Breast epithelium (tissue), 4 donors: ENCODE data around the gene WDSUB1. TPM values are rescaled to one million over a fixed set of nuclear protein-coding genes. Genes with fewer than 3 reads are reported as not detected.

ENCODE experiments used
- DNase-seq, 2 donors: peaks; one replicate each; pipeline ENCODE4 v3.0.0-alpha.2; 2019; ENCODE audit warnings: low spot score in 2 of 2
- H3K27ac ChIP-seq, 2 donors: fragments of 200-600 bp; sonication (generic) in 1 of 2; one replicate each; pipeline ENCODE4 v1.5.1; 2016 to 2019; ENCODE audit warnings: mild to moderate bottlenecking in 1 of 2
- H3K27me3 ChIP-seq, 2 donors: fragments of 200-600 bp; sonication (generic) in 1 of 2; one replicate each; pipeline versions ENCODE4 v1.5.1 to v1.6.0; 2017 to 2019; ENCODE audit warnings: control low read depth in 1 of 2, mild to moderate bottlenecking in 1 of 2
- H3K36me3 ChIP-seq: fragments of 200-600 bp; one replicate; pipeline ENCODE4 v1.5.1; 2019
- H3K4me1 ChIP-seq, 2 donors: fragments of 200-600 bp; sonication (generic); one replicate each; pipeline ENCODE4 v1.5.1; 2016 to 2019; ENCODE audit warnings: control low read depth in 1 of 2
- H3K4me3 ChIP-seq, 3 donors: fragments of 200-600 bp; sonication (generic); 1 replicate in 2 of 3; 2 replicates in 1 of 3; pipeline ENCODE4 v1.5.1; 2016 to 2019; ENCODE audit warnings: mild to moderate bottlenecking in 3 of 3, moderate library complexity in 2 of 3
- H3K9me3 ChIP-seq, 2 donors: fragments of 200-600 bp; sonication (generic) in 1 of 2; one replicate each; pipeline ENCODE4 v1.5.1; 2016 to 2019; ENCODE audit warnings: control low read depth in 1 of 2
- POLR2A ChIP-seq: fragments of 450-650 bp; IDR thresholded peaks from one replicate; pipeline ENCODE4 v1.6.1; 2016; ENCODE audit warnings: antibody characterized with exemption, mild to moderate bottlenecking, moderate library complexity
- POLR2AphosphoS5 ChIP-seq, 3 donors: sonication (generic); formaldehyde crosslinking; IDR thresholded peaks; one replicate each; pipeline ENCODE4 v1.6.1; 2017; ENCODE audit warnings: antibody characterized with exemption in 3 of 3
- intact Hi-C: fragments of 100-400 bp; cut with DNase I; formaldehyde crosslinking; loops from one replicate; pipeline ENCODE4 v1.15.1; 2023; ENCODE audit warnings: low total_unique reads
- total RNA-seq, 3 donors: library from RNA; depleted of rRNA; stranded (reverse); fragments of >200 nt; gene quantifications; one replicate each; pipeline ENCODE4 v1.1.0, GENCODE V29; 2016
- TF ChIP-seq, protein P1 (sequence below), 3 donors: fragments of 450-650 bp; IDR thresholded peaks; one replicate each; pipeline ENCODE4 v1.5.1; 2016 to 2017; ENCODE audit warnings: antibody characterized with exemption in 3 of 3, mild to moderate bottlenecking in 3 of 3, moderate library complexity in 3 of 3

Gene WDSUB1
- total RNA-seq, 3 donors from 2014 or later, result 8.2 to 14.3 (median 8.8) TPM

DNA sequence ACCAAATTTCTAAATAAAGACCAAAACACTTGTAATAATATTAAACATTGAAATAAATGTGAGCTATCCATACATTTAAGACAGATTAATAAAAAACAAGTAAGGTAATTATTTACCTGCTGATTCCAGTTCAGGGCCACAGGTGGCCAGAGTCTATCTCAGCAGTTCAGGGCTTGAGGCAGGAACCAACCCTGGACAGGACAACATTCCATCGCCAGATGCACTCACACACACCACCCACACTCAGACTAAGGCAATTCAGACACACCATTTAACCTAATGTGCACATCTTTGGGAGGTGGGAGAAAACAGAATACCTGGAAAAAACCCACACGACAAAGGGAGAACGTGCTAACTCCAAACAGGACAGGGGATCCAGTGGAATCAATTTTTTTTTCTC is 14.1 kb upstream of the WDSUB1 start:
- intact Hi-C loops, result no loop called here
- H3K4me1 ChIP-seq, result no peaks in the 10 kb centered on the region
- no peak for DNase-seq
- H3K27ac ChIP-seq, result peak overlapping the region in 1 of 2 donors; percentile 35
- H3K4me3 ChIP-seq, result no peak overlapping the region
- H3K9me3 ChIP-seq, result no peaks in the 10 kb centered on the region
- no peaks in the 10 kb centered on the region for H3K27me3 ChIP-seq
- no peak for TF ChIP-seq POLR2A
- TF ChIP-seq, protein P1, sequence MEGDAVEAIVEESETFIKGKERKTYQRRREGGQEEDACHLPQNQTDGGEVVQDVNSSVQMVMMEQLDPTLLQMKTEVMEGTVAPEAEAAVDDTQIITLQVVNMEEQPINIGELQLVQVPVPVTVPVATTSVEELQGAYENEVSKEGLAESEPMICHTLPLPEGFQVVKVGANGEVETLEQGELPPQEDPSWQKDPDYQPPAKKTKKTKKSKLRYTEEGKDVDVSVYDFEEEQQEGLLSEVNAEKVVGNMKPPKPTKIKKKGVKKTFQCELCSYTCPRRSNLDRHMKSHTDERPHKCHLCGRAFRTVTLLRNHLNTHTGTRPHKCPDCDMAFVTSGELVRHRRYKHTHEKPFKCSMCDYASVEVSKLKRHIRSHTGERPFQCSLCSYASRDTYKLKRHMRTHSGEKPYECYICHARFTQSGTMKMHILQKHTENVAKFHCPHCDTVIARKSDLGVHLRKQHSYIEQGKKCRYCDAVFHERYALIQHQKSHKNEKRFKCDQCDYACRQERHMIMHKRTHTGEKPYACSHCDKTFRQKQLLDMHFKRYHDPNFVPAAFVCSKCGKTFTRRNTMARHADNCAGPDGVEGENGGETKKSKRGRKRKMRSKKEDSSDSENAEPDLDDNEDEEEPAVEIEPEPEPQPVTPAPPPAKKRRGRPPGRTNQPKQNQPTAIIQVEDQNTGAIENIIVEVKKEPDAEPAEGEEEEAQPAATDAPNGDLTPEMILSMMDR (IDR thresholded peaks at IDR 0.05), result no peak
- no peak for TF ChIP-seq POLR2AphosphoS5 (IDR thresholded peaks at IDR 0.05)
- no peaks in the 10 kb centered on the region for H3K36me3 ChIP-seq

DNA sequence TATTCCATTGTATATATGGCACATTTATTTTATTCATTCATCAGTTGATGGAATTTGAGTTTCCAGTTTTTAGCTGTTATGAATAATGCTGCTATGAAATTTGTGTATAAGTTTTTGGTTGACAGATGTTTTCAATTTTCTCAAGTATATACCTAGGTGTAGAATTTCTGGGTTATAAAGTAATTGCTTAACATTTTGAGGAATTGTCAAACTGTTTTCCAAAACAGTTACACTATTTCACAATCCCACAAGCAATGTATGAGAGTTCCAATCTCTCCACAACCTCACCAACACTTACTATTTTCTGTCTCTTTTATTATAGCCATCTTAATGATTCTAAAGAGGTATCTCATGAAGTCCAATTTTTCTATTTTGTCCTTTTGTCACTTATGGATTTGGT is 12.5 kb upstream of the WDSUB1 start:
- no peak for DNase-seq
- no peak overlapping the region for H3K4me3 ChIP-seq
- intact Hi-C loops, result no loop called here
- H3K27me3 ChIP-seq, result no peaks in the 10 kb centered on the region
- H3K27ac ChIP-seq, result no peak overlapping the region
- H3K36me3 ChIP-seq, result no peaks in the 10 kb centered on the region
- H3K9me3 ChIP-seq, result no peaks in the 10 kb centered on the region
- no peaks in the 10 kb centered on the region for H3K4me1 ChIP-seq
- TF ChIP-seq POLR2A (no peak), POLR2AphosphoS5 (IDR thresholded peaks at IDR 0.05) (no peak)
- TF ChIP-seq, protein P1 (IDR thresholded peaks at IDR 0.05), result no peak

DNA sequence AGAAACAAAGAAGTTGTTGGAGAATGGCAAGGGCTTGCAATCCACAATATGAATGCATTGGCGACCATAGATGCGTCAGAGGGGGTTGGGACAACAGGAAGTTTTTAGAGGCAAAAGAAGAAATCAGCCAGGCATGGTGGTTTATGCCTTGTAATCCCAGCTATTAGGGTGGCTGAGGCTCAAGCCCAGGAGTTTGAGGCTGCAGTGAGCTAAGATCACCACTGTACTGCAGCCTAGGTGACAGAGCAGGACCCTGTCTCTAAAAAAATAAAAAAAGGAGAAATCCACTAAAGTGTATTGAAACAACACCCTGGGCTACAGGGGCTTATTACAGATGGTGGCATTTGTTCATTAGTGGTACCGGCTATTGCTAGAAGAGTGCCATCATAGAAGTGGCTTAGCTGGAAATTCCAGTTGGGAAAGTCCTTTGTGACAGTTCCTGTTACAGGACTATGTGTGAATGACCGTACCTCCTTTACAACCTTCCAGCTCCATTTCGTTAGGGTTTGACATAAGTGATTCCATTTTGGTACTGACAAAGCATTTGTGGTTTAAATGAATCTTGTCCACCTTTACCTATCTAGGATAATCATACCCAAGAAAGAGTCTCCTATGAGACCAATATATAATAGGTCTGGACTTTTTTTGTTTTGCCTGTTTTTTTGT is 10.7 kb upstream of the WDSUB1 start:
- no peaks in the 10 kb centered on the region for H3K36me3 ChIP-seq
- no peaks in the 10 kb centered on the region for H3K4me1 ChIP-seq
- H3K27me3 ChIP-seq, result no peaks in the 10 kb centered on the region
- H3K9me3 ChIP-seq, result no peaks in the 10 kb centered on the region
- TF ChIP-seq, protein P1 (IDR thresholded peaks at IDR 0.05), result no peak
- TF ChIP-seq POLR2AphosphoS5 (IDR thresholded peaks at IDR 0.05) (no peak), POLR2A (no peak)
- H3K27ac ChIP-seq, result peak overlapping the region in 1 of 2 donors; percentile 25
- H3K4me3 ChIP-seq, result no peak overlapping the region
- DNase-seq, result no peak
- intact Hi-C loops, result no loop called here

DNA sequence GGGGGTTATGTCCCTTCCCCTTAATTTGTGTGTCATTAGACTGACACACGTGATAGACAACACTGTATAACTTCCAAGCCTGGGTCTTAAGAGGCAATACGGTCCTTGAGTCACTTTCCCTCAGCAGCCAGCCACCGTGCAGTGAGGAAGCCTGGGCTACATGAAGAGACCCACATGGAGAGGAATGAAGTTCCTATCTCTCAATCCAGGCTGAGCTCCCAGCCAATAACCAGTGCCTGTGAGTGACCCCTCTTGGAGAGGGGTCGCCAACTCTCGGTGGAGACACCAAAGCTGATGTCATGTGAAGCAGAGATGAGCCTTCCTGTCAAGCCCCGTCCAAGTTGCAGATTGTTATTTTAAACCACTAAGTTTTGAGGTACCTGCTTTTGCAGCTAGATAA is 5.7 kb upstream of the WDSUB1 start:
- Histone ChIP-seq H3K9me3 (no peaks in the 10 kb centered on the region), H3K4me1 (no peaks in the 10 kb centered on the region), H3K36me3 (no peaks in the 10 kb centered on the region), H3K4me3 (no peak overlapping the region), H3K27me3 (no peaks in the 10 kb centered on the region), H3K27ac (no peak overlapping the region)
- TF ChIP-seq, protein P1 (IDR thresholded peaks at IDR 0.05), result no peak
- no peak for TF ChIP-seq POLR2AphosphoS5 (IDR thresholded peaks at IDR 0.05)
- TF ChIP-seq POLR2A, result no peak
- intact Hi-C loops, result no loop called here
- no peak for DNase-seq

DNA sequence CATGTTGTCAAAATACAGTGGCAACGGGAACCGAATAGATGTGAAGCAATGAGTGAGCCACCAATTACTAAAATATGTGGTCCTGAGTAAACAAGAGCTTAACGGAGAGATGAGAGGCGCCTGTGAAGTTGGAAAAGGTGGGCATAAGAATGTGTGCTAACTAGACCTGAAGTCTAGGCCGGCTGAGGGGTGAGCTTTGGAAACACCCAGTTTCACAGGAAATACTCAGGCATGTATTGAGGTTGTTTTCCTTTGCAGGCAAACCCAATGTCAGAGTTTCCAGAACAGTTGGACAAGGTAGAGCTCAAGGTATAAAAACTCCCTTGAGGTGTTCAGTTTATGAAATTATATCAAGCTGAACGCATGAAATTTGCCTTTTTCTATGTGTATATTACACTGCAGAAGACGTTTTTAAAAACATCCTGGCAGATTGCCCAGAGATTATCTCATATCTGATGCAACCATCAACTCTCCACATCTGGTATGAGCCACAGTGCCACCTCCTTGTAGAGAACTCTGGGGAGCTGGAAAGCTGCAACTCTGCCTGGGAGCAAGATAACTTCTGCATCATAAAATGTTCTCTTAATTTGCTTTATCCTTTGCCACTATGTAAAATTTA is 3.9 kb upstream of the WDSUB1 start:
- no peak for DNase-seq

More for the DNA sequence above, 3.9 kb upstream of the WDSUB1 start:
- Histone ChIP-seq H3K27ac (no peak overlapping the region), H3K4me3 (no peak overlapping the region), H3K9me3 (no peaks in the 10 kb centered on the region), H3K27me3 (no peaks in the 10 kb centered on the region), H3K36me3 (no peaks in the 10 kb centered on the region), H3K4me1 (no peaks in the 10 kb centered on the region)
- TF ChIP-seq POLR2AphosphoS5 (IDR thresholded peaks at IDR 0.05) (no peak), POLR2A (no peak)
- TF ChIP-seq, protein P1 (IDR thresholded peaks at IDR 0.05), result no peak
- intact Hi-C loops, result no loop called here
